Measurements from ENCODE around the gene WWOX. TPM values are rescaled to one million over a fixed set of nuclear protein-coding genes. Genes with fewer than 3 reads are reported as not detected.

WWOX gene
- polyA plus RNA-seq, 1 donor from 2014 or later: 25.6 TPM

GRCh38 chr16:78584991-78585390 is 485.5 kb downstream of the WWOX start:
- Histone ChIP-seq H4K20me1 (ENCODE audit: insufficient read depth) (no peaks in the 10 kb centered on the region), H3K9ac (ENCODE audit: low read length) (no peak overlapping the region), H3K9me3 (ENCODE audit: low read length) (no peaks in the 10 kb centered on the region), H3K27me3 (ENCODE audit: insufficient read depth, low read depth, low read length) (no peaks in the 10 kb centered on the region), H3K36me3 (ENCODE audit: insufficient read depth, low read length) (no peaks in the 10 kb centered on the region), H3K9me2 (ENCODE audit: insufficient read depth, low read length) (no peaks in the 10 kb centered on the region), H2AFZ (ENCODE audit: low read depth, low read length) (no peak overlapping the region), H3K4me3 (ENCODE audit: low read length) (no peak overlapping the region), H3K4me2 (ENCODE audit: low read length) (no peak overlapping the region), H3K79me2 (replicated peaks; ENCODE audit: insufficient read depth, low read length) (no peaks in the 10 kb centered on the region), H3F3A (ENCODE audit: insufficient read depth, low read length, poor library complexity, severe bottlenecking) (no peaks in the 10 kb centered on the region), H3K27ac (ENCODE audit: low read length) (no peak overlapping the region)
- TF ChIP-seq, protein P1, sequence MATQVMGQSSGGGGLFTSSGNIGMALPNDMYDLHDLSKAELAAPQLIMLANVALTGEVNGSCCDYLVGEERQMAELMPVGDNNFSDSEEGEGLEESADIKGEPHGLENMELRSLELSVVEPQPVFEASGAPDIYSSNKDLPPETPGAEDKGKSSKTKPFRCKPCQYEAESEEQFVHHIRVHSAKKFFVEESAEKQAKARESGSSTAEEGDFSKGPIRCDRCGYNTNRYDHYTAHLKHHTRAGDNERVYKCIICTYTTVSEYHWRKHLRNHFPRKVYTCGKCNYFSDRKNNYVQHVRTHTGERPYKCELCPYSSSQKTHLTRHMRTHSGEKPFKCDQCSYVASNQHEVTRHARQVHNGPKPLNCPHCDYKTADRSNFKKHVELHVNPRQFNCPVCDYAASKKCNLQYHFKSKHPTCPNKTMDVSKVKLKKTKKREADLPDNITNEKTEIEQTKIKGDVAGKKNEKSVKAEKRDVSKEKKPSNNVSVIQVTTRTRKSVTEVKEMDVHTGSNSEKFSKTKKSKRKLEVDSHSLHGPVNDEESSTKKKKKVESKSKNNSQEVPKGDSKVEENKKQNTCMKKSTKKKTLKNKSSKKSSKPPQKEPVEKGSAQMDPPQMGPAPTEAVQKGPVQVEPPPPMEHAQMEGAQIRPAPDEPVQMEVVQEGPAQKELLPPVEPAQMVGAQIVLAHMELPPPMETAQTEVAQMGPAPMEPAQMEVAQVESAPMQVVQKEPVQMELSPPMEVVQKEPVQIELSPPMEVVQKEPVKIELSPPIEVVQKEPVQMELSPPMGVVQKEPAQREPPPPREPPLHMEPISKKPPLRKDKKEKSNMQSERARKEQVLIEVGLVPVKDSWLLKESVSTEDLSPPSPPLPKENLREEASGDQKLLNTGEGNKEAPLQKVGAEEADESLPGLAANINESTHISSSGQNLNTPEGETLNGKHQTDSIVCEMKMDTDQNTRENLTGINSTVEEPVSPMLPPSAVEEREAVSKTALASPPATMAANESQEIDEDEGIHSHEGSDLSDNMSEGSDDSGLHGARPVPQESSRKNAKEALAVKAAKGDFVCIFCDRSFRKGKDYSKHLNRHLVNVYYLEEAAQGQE (IDR thresholded peaks at IDR 0.05; ENCODE audit: borderline replicate concordance): no peak
- TF ChIP-seq SMC3 (conservative IDR thresholded peaks at IDR 0.05; ENCODE audit: poor library complexity) (no peak), RAD21 (conservative IDR thresholded peaks at IDR 0.05) (no peak), EP300 (conservative IDR thresholded peaks at IDR 0.05; ENCODE audit: poor library complexity, severe bottlenecking) (no peak), TAF1 (IDR thresholded peaks at IDR 0.05; ENCODE audit: low read depth) (no peak), EZH2 (IDR thresholded peaks at IDR 0.05; ENCODE audit: borderline replicate concordance, insufficient read depth, low read length, poor library complexity, severe bottlenecking) (no peak), POLR2AphosphoS5 (IDR thresholded peaks at IDR 0.05) (no peak), MXI1 (conservative IDR thresholded peaks at IDR 0.05; ENCODE audit: poor library complexity, severe bottlenecking) (no peak)
- TF ChIP-seq, protein P2, sequence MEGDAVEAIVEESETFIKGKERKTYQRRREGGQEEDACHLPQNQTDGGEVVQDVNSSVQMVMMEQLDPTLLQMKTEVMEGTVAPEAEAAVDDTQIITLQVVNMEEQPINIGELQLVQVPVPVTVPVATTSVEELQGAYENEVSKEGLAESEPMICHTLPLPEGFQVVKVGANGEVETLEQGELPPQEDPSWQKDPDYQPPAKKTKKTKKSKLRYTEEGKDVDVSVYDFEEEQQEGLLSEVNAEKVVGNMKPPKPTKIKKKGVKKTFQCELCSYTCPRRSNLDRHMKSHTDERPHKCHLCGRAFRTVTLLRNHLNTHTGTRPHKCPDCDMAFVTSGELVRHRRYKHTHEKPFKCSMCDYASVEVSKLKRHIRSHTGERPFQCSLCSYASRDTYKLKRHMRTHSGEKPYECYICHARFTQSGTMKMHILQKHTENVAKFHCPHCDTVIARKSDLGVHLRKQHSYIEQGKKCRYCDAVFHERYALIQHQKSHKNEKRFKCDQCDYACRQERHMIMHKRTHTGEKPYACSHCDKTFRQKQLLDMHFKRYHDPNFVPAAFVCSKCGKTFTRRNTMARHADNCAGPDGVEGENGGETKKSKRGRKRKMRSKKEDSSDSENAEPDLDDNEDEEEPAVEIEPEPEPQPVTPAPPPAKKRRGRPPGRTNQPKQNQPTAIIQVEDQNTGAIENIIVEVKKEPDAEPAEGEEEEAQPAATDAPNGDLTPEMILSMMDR (IDR thresholded peaks at IDR 0.05; ENCODE audit: poor library complexity, severe bottlenecking): no peak

GRCh38 chr16:78589331-78589730 is 489.9 kb downstream of the WWOX start:
- Histone ChIP-seq H3K4me2 (ENCODE audit: low read length) (no peak overlapping the region), H3K9me3 (ENCODE audit: low read length) (no peaks in the 10 kb centered on the region), H4K20me1 (ENCODE audit: insufficient read depth) (no peaks in the 10 kb centered on the region), H2AFZ (ENCODE audit: low read depth, low read length) (no peak overlapping the region), H3K79me2 (replicated peaks; ENCODE audit: insufficient read depth, low read length) (no peaks in the 10 kb centered on the region), H3K27ac (ENCODE audit: low read length) (no peak overlapping the region), H3K9me2 (ENCODE audit: insufficient read depth, low read length) (no peaks in the 10 kb centered on the region), H3F3A (ENCODE audit: insufficient read depth, low read length, poor library complexity, severe bottlenecking) (no peaks in the 10 kb centered on the region), H3K4me3 (ENCODE audit: low read length) (no peak overlapping the region), H3K36me3 (ENCODE audit: insufficient read depth, low read length) (no peaks in the 10 kb centered on the region), H3K9ac (ENCODE audit: low read length) (no peak overlapping the region), H3K27me3 (ENCODE audit: insufficient read depth, low read depth, low read length) (no peaks in the 10 kb centered on the region)
- TF ChIP-seq, protein P2 (IDR thresholded peaks at IDR 0.05; ENCODE audit: poor library complexity, severe bottlenecking): no peak
- TF ChIP-seq TAF1 (IDR thresholded peaks at IDR 0.05; ENCODE audit: low read depth) (no peak), EP300 (conservative IDR thresholded peaks at IDR 0.05; ENCODE audit: poor library complexity, severe bottlenecking) (no peak), POLR2AphosphoS5 (IDR thresholded peaks at IDR 0.05) (no peak), SMC3 (conservative IDR thresholded peaks at IDR 0.05; ENCODE audit: poor library complexity) (no peak), MXI1 (conservative IDR thresholded peaks at IDR 0.05; ENCODE audit: poor library complexity, severe bottlenecking) (no peak), EZH2 (IDR thresholded peaks at IDR 0.05; ENCODE audit: borderline replicate concordance, insufficient read depth, low read length, poor library complexity, severe bottlenecking) (no peak), RAD21 (conservative IDR thresholded peaks at IDR 0.05) (no peak)
- TF ChIP-seq, protein P1 (IDR thresholded peaks at IDR 0.05; ENCODE audit: borderline replicate concordance): no peak

Measured in neural cell (in vitro differentiated cells).